ENCODE results near the gene SVIL. TPM values are rescaled to one million over a fixed set of nuclear protein-coding genes. Genes with fewer than 3 reads are reported as not detected.
"Not testable (repeated sequence)": the region's sequence is repeated elsewhere in the genome, so short reads cannot be mapped to it uniquely, and the experiment has no call there.

SVIL gene
- polyA plus RNA-seq, 10 donors = 152 to 260 (median 175) TPM

- DNase-seq = no peak
These were observed 55.3 kb downstream of the SVIL start for GRCh38 chr10:29579455-29579970.

- no peak for DNase-seq
These were observed 56.3 kb downstream of the SVIL start for GRCh38 chr10:29578457-29578856.

GRCh38 chr10:29576681-29577080 is 58.1 kb downstream of the SVIL start:
- DNase-seq = no peak

- no peak for DNase-seq
These were observed 59.7 kb downstream of the SVIL start for GRCh38 chr10:29575098-29575455.

GRCh38 chr10:29574212-29575097 is 60.3 kb downstream of the SVIL start:
- not testable (repeated sequence) for DNase-seq

GRCh38 chr10:29570248-29570647 is 64.5 kb downstream of the SVIL start:
- not testable (repeated sequence) for DNase-seq

- peak in 2 of 3 donors; percentile 52 to 75 for DNase-seq
These were observed 65.0 kb downstream of the SVIL start for GRCh38 chr10:29569795-29570194.

- no peak for DNase-seq
These were observed 67.8 kb downstream of the SVIL start for GRCh38 chr10:29567003-29567402.

GRCh38 chr10:29566209-29566608 is 68.6 kb downstream of the SVIL start:
- DNase-seq = not testable (repeated sequence)

- no peak for DNase-seq
These were observed 71.2 kb downstream of the SVIL start for GRCh38 chr10:29563420-29564035.

GRCh38 chr10:29563006-29563405 is 71.8 kb downstream of the SVIL start:
- not testable (repeated sequence) for DNase-seq

GRCh38 chr10:29559996-29560395 is 74.8 kb downstream of the SVIL start:
- DNase-seq = peak in 2 of 3 donors; percentile 57 to 67

GRCh38 chr10:29557665-29558064 is 77.1 kb downstream of the SVIL start:
- no peak for DNase-seq

GRCh38 chr10:29555746-29556481 is 78.9 kb downstream of the SVIL start:
- peak in 1 of 3 donors; percentile 61 for DNase-seq

- DNase-seq = no peak
These were observed 79.6 kb downstream of the SVIL start for GRCh38 chr10:29555091-29555745.

GRCh38 chr10:29554660-29555059 is 80.1 kb downstream of the SVIL start:
- DNase-seq = no peak

GRCh38 chr10:29553544-29554250 is 81.1 kb downstream of the SVIL start:
- DNase-seq = no peak

GRCh38 chr10:29553116-29553515 is 81.7 kb downstream of the SVIL start:
- DNase-seq = not testable (repeated sequence)

GRCh38 chr10:29549493-29549892 is 85.3 kb downstream of the SVIL start:
- DNase-seq = not testable (repeated sequence)

GRCh38 chr10:29546773-29547313 is 87.9 kb downstream of the SVIL start:
- DNase-seq = no peak

GRCh38 chr10:29545122-29545521 is 89.6 kb downstream of the SVIL start:
- no peak for DNase-seq

Data from muscle of back (tissue), 11 donors.